Measurements from ENCODE around the gene NRM. TPM values are rescaled to one million over a fixed set of nuclear protein-coding genes. Genes with fewer than 3 reads are reported as not detected.
"Not testable (repeated sequence)": the region's sequence is repeated elsewhere in the genome, so short reads cannot be mapped to it uniquely, and the experiment has no call there.

NRM gene
- total RNA-seq, 2 donors from 2014 or later, result 14.6 to 15.5 TPM

DNA sequence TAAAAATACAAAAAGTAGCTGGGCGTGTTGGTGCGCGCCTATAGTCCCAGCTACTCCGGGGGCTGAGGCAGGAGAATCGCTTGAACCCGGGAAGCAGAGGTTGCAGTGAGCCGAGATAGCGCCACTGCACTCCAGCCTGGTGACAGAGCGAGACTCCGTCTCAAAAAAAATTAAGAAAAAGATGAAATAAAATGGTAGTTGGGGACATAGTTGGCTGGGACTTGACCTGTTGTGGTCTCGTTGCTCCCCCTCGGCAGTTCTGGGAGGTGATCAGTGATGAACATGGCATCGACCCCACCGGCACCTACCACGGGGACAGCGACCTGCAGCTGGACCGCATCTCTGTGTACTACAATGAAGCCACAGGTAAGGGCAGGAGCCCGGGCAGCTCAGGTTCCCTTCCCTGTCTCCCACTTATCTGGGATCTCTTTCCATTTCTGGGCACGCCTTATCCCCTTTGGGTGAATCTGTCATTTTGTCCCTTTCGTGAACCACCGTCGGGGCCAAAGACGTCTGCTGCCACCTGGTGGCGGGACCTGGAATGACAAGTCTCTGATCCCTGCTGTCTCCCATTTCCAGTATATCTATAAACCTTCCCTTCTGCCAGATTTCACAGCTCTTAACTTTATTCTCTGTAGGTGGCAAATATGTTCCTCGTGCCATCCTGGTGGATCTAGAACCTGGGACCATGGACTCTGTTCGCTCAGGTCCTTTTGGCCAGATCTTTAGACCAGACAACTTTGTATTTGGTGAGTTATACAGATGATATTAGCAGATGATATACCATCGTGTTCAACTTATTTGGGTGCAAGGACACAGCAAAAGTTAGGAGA lies 31.7 kb upstream of the NRM start:
- peak; percentile 95 for DNase-seq (ENCODE audit: low spot score)
- intact Hi-C loops (cut with DNase I), result loop anchor here (2.0 to 10.0 kb wide), 3 partner anchors 40 to 98 kb away; partner anchors contain the start of gene ATAT1 (in 1 of the 2)

DNA sequence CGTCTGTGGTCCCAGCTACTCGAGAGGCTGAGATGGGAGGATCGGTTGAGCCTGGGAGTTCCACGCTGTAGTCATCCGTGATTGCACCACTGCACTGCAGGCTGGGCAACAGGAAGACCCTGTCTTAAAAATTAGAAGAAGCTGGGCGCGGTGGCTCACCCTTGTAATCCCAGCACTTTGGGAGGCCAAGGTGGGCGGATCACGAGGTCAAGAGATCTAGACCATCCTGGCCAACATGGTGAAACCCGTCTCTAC lies 31.2 kb upstream of the NRM start:
- DNase-seq (ENCODE audit: low spot score), result peak; percentile 85
- intact Hi-C loops (cut with DNase I), result loop anchor here (2.0 to 10.0 kb wide), 3 partner anchors 39 to 97 kb away; partner anchors contain the start of gene ATAT1 (in 1 of the 2)

DNA sequence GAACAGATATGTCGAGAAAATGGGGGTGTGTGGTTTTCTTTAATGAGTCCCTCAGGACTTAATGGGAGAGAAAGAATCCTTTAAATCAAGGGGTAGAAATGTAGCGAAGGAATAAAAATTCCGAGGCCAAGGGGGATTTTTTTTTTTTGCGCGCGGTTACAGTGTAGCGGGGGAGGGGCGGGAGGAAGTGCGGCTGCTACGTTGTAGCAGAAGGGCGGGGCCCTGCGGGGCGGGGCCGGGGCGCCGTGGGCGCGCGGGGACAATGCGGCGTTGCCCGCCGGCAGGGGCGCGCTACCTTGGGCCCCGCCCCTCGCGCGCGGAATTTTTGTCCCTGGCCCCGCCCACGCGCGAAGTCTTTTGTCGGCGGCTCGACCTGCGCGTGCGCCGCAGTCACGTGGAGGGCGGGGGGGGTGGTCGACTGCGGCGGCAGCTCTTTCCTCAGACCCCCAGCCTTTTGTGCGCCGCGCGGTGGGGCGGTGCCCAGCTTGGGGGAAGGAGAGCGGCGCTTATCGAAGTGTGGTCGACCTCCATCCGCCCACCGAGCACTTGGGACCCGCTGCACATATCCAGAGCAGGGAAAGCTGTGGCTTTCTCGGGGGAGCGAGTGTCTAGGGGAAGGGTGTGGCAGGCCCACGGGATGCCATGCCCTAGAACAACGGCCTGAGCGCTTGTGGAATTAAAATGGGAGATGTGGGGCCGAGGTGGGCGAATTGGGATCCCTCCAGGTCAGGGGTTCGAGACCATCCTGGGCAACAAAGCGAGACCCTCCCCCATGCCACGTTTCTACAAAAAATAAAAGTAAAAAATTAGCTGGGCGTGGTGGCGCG lies 30.6 kb upstream of the NRM start:
- intact Hi-C loops (cut with DNase I), result loop anchor here (2.0 to 10.0 kb wide), 4 partner anchors 33 to 97 kb away; partner anchors contain the start of gene ATAT1 (in 1 of the 2)
- DNase-seq (ENCODE audit: low spot score), result peak; percentile 97

DNA sequence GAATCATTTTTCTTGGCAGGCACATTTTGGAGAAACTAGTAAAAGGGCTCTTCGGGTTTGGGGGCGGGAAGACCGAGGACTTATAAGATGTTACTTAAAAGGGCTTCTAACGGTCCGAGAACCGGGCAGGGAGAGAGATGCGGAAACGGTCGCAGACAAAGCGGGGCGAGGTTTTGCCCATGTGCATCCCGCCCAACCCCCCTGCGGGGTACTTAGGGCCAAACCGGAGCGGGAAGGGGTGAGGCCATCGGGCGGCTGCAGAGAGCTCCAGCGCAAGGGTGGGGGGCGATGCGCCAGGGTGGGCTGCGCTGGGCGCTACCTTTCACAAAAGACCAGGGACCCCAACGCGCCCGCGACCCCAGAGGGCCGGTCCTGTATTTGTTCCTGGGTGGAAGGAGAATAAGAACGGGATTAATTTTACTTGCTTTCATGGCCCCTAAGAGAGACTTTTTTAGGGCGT lies 30.0 kb upstream of the NRM start:
- peak; percentile 92 for DNase-seq (ENCODE audit: low spot score)
- intact Hi-C loops (cut with DNase I), result loop anchor here (2.0 to 10.0 kb wide), 2 partner anchors 32 to 96 kb away; partner anchors contain the start of gene ATAT1 (in 1 of the 2)

DNA sequence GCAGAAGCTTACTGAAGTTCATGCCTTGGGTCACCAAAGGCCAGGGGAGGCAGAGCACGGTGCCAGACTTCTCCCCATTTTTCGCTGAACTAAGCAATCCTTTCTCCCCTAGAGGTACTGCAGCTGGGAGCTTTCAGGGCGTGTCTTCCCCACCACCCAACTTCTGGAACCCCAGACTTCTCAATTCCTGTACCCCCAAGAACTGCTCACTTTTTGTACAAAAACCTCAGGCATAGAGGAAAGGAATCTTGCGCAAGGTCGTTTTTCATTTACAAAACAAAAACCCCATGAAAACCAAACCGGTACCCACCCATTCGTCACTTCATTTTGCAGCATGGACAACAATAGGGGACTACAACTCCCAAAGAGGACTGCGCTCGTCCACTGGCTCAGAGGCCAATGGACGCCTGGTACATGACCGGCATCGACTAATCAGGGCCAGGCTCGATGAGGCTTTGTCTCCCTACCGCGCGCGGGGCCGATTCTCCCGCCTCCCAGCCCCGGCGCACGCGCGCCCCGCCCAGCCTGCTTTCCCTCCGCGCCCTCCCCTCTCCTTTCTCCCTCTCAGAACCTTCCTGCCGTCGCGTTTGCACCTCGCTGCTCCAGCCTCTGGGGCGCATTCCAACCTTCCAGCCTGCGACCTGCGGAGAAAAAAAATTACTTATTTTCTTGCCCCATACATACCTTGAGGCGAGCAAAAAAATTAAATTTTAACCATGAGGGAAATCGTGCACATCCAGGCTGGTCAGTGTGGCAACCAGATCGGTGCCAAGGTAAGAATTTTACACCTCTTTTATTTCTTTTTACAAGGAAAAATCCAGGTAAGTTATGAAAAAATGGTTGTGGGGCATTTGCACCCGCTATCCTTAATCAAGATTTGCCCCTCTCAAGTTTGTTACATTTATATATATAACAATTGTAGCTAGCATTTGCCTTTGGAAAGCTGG lies 29.3 kb upstream of the NRM start, which contains the start of gene TUBB:
Gene TUBB (plus strand): TSS at position 562 of the 947 bp plus-strand sequence. CDS start 155 bp downstream, at position 717.
- intact Hi-C loops (cut with DNase I), result loop anchor here (2.0 to 10.0 kb wide), 2 partner anchors 31 to 95 kb away; partner anchors contain the start of gene ATAT1 (in 1 of the 2)
- peak; percentile 99 for DNase-seq (ENCODE audit: low spot score)

DNA sequence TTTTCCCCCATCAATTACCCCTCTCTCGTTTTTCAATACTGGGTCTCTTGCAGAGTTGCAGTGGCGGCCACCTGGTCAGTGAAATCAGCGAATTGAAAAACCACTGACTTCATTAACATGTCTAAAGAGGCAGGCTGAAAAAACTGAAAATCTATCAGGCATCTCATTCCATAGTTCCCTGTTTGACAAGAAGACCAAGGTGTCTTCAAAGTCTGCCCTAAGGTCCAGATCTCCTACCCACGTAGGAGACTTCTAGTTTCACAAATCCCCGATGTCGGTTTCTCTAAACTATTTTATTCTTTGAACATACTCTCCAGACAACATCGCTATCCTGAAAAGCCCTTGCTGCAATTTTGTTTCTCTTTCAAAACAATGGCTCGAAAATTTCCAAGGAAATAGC lies 28.6 kb upstream of the NRM start:
- intact Hi-C loops (cut with DNase I), result no loop called here
- peak; percentile 28 for DNase-seq (ENCODE audit: low spot score)

DNA sequence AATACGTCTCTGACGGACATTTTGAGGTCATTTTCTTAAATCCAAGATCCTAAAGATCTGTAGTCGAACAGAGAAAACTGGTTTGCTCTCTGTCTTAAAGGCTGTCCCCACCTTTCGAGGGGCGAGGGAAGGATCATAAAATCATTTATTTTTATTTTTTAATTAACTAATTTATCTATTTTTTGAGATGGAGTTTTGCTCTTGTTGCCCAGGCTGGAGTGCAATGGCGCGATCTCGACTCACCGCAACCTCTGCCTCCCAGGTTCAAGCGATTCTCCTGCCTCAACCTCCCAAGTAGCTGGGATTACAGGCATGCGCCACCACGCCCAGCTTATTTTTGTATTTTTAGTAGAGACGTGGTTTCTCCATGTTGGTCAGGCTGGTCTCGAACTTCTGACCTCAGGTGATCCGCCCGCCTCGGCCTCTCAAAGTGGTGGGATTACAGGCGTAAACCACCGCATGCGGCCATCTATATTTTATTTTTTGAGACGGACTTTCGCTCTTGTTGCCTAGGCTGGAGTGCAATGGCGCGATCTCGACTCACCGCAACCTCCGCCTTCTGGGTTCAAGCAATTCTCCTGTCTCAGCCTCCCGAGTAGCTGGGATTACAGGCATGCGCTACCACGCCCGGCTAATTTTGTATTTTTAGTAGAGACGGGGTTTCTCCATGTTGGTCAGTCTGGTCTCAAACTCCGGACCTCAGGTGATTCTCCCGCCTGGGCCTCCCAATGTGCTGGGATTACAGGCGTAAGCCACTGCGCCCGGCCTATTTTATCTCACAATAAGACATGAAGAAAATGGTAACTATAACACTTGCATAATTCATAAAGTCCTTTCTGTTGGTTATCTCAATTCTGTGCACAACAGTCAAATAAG lies 27.3 kb upstream of the NRM start:
- intact Hi-C loops (cut with DNase I), result not testable (repeated sequence)

DNA sequence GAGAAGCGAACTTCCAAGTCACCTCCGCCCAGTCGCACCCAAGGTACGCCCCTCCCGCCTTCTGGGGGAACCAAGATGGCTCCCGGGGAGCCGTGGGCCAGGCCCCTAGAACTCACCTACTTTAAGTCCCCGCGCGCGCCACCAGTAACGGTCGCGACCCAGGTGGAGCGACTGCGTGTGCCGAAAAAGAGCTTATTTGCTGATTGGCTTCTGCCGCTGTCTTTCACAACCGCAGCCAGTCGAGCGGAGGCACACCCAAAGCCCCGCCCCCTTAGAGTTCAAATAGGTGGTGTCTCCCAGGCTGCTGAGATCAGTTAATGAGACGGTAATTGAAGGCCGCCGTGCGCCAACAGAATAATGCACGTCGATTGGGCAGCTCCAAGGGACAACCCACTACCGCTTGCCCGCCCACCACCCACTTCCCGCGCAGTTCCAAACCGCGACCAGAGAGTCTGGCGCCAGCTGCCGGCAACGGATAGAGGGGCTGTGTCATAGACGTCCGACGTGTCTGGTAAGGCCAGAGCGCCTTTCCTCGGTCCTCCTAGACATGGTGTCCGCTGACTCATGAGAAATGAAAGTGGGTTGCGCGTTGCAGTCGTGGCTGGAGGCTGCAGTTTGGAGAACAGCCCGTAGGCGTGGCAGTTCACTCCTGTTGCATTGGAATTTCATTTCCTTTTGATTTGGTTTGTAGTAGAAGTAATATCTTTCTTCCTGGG lies 26.5 kb upstream of the NRM start, which contains the start of gene MDC1:
Gene MDC1 (minus strand): TSS at position 153 of the 716 bp plus-strand sequence. CDS start 2,106 bp downstream, outside the sequence.
- peak; percentile 100 for DNase-seq (ENCODE audit: low spot score)
- intact Hi-C loops (cut with DNase I), result no loop called here

More for the DNA sequence above, 27.3 kb upstream of the NRM start:
- peak; percentile 72 for DNase-seq (ENCODE audit: low spot score)

DNA sequence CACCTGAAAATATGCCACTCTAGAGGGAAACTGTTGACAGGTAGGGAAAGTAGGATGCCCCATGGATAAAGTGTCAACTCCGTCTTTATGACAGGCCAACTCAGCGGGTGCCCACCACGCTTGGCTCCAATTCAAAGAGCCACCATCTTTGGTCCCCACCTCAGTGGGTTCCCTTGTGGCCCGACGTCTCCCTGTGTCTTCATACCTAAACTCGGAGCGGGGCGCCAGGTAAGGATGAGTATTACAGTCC lies 26.0 kb upstream of the NRM start:
- intact Hi-C loops (cut with DNase I), result no loop called here
- no peak for DNase-seq (ENCODE audit: low spot score)

DNA sequence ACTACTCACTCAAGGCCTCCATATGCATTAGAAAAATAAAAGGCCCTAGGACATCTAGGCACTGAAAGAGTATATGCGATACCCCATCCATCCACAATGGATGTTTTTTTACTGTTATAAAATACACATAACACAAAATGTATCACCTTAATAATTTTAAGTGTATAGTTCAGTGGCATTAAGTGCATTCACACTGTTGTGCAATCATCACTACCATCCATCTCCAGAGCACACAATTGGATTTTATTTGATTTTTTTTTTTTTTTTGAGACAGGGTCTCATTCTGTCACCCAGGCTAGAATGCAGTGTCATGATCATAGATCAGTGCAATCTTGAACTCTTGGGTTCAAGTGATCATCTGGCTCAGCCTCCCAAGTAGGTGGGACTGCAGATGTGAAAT lies 23.5 kb upstream of the NRM start:
- intact Hi-C loops (cut with DNase I), result no loop called here
- DNase-seq (ENCODE audit: low spot score), result no peak

DNA sequence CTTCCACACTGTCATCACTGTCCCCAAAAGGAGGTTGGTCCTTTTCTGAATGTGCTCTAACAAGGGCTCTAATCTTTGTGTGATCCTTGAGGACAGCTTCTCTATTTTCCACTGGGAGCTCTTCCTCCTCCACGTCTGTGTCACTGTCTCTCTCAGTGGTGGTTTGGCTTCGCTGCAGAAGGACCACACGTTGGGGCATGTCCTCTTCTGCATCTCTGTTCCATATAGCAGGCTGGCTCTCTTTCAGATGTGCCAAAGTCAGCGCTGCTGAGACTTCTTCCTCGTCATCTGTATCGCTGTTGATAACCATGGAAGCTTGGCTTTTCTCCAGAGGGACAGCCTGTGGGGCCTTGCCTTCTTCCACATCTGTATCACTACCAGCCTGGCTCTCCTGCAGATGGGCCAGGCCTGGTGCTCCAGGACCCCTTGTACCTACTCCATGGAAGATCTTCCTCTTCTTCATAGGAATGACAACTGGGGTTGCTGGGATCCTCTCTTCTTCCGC lies 21.7 kb upstream of the NRM start:
- DNase-seq (ENCODE audit: low spot score), result peak; percentile 32
- intact Hi-C loops (cut with DNase I), result no loop called here

DNA sequence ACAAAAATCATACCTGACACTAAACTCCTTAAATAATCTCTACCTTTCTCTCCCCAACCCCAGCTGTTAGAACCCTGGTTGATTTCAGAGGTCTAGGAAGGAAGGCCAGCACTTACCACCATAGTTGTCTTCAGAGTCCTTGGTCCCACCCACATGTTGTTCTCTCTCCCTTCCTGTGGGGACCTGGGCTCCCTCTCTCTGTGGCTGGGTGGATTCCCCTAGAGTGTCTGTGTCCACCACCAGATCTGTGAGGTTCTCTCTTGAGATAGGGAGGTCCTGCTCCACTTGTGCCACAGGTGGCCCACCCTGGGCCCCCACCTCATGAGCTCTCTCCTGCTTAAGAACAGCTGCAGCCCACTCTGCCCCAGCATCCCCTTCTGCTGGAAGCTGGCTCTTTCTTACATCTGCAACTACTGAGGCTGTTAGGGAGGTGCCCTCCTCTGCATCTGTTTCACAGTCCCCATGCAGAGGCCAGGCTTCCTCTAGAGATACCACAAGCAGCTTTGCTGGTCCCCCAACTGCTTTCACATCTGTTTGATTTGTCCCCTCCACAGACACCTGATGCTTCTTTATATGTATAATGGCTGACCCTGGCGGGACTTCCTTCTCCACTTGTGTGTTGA lies 21.1 kb upstream of the NRM start:
- DNase-seq (ENCODE audit: low spot score), result peak; percentile 62
- intact Hi-C loops (cut with DNase I), result no loop called here

DNA sequence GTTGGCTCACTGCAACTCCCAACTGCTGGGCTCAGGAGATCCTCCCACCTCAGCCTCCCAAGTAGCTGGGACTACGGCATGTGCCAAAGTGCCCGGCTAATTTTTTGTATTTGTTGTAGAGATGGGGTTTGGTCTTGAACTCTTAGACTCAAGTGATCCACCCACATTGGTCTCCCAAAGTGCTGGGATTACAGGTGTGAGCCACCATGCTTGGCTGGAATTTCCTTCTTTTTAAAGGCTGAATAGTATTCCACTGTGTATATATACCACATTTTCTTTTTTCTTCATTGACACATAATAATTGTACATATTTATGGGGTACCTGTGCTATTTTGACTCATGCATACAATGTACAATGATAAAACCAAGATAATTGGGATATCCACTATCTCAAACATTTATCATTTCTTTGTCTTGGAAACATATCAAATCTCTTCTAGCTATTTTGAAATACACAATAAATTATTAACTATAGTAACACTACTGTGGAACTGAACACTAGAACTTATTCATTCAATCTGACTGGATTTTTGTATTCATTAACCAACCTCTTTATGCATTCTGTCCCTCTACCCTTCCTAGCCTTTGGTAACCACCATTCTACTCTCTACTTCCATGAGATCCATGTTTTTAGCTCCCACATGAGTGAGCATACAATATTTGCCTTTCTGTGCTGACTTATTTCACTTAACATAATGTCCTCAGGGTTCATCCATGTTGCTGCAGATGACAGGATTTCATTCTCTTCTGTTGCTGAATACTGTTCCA lies 18.5 kb upstream of the NRM start:
- DNase-seq (ENCODE audit: low spot score), result peak; percentile 18
- intact Hi-C loops (cut with DNase I), result no loop called here

DNA sequence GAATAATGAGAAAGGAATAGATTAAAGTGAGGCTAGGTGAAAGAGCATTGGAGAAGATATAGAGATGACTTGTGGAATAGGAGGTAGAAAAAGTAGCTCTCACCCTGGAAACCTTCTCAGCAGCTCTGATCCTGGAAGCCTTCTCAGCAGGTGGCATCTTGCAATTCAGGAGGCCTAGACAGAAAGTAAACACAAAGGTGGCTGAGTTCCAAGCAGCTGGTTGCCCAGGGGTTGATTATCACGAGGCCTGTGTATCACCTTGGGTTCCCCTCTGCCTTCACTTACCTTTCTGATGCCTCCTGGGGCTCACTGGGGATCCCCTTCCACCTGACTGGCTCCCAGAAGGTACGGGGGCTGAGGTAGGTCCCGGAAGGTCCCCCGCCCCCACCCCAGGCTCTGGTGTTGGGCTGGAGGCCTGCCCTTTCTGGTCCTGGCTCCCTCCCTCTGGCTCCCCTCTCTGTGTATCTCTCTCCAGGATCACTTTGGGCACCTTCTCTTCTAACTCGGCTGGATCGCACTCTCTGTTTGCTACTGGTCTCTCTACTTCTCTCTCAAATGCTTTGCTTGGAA lies 16.6 kb upstream of the NRM start:
- intact Hi-C loops (cut with DNase I), result no loop called here
- peak; percentile 63 for DNase-seq (ENCODE audit: low spot score)

DNA sequence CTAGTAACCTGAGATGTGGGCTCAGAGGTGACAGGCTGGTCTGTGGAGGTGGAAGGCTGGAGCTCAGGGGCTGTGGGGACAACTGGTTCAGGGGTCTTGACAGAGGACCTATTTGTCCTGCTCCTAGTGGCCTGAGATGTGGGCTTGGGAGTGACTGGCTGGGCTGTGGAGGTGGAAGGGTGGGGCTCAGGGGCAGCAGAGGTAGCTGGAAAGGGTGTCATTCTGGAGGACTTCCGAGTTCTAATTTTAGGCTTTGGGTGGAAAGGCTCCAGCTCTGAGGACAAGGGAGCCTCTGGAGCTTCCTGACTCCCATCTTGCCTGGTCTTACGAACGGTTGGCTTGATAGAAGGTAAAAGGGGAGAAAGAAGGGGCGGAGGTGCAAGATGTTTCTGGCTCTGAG lies 14.8 kb upstream of the NRM start:
- DNase-seq (ENCODE audit: low spot score), result peak; percentile 56
- intact Hi-C loops (cut with DNase I), result no loop called here

DNA sequence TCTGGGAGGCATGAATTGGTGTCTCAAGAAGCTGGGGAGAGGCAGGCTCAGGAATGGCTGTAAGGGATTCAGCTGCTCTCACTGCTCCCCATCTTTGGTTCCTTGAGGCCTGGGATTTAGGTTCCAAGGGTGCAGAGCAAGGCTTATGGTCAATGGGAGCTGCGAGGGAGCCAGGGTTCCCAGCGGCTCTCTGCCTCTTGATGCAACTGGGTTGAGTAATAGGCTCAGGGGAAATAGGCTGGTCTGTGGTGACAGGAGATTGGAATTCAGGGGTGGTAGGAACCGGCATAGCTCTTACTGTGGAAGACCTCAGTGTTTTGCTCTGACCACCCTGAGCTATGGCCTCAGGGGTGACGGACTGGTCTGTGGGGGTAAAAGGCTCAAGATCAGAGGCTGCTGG lies 13.0 kb upstream of the NRM start:
- DNase-seq (ENCODE audit: low spot score), result peak; percentile 42
- intact Hi-C loops (cut with DNase I), result no loop called here

Data from posterior vena cava (tissue), 2 donors.